Mesendoderm (in vitro differentiated cells): ENCODE results near the gene JAKMIP1.

Experiments used
- DNase-seq: peaks from one replicate; pipeline ENCODE4 v3.0.0; 2013
- H2AK5ac ChIP-seq: 2 replicates; pipeline ENCODE4 v1.6.1; 2013; ENCODE audit warnings: low read length, inconsistent platforms
- H2BK120ac ChIP-seq: 2 replicates; pipeline ENCODE4 v1.6.1; 2013; ENCODE audit warnings: low read depth, mild to moderate bottlenecking, low read length, moderate library complexity, mixed read lengths
- H2BK15ac ChIP-seq: replicated peaks from 2 replicates; pipeline ENCODE4 v1.6.1; 2013; ENCODE audit warnings: low read depth, mild to moderate bottlenecking, moderate library complexity
- H2BK5ac ChIP-seq: 2 replicates; pipeline ENCODE4 v1.6.1; 2013; ENCODE audit warnings: low read length, inconsistent platforms
- H3K18ac ChIP-seq: 2 replicates; pipeline ENCODE4 v1.6.1; 2013; ENCODE audit warnings: mild to moderate bottlenecking, low read length, mixed read lengths
- H3K23ac ChIP-seq: one replicate; pipeline ENCODE4 v1.6.1; 2013; ENCODE audit warnings: low read length
- H3K27ac ChIP-seq: 2 replicates; pipeline ENCODE4 v1.5.1; 2013; ENCODE audit warnings: low read depth, mild to moderate bottlenecking, inconsistent platforms, low read length, moderate library complexity
- H3K27me3 ChIP-seq: 2 replicates; pipeline ENCODE4 v1.6.1; 2013; ENCODE audit warnings: low read length, control low read depth, mild to moderate bottlenecking, inconsistent platforms; ENCODE audit not compliant: insufficient read depth, poor library complexity
- H3K36me3 ChIP-seq: 2 replicates; pipeline ENCODE4 v1.6.1; 2013; ENCODE audit warnings: low read length, inconsistent platforms; ENCODE audit not compliant: control insufficient read depth, insufficient read depth
- H3K4ac ChIP-seq: one replicate; pipeline ENCODE4 v1.6.1; 2013; ENCODE audit warnings: low read depth, mild to moderate bottlenecking, low read length, moderate library complexity
- H3K4me1 ChIP-seq: 2 replicates; pipeline ENCODE4 v1.6.1; 2013; ENCODE audit warnings: low read depth, low read length, inconsistent platforms; ENCODE audit not compliant: control insufficient read depth
- H3K4me2 ChIP-seq: 2 replicates; pipeline ENCODE4 v1.6.1; 2013; ENCODE audit warnings: low read length
- H3K4me3 ChIP-seq: 2 replicates; pipeline ENCODE4 v1.5.1; 2013; ENCODE audit warnings: mild to moderate bottlenecking, low read length
- H3K56ac ChIP-seq: one replicate; pipeline ENCODE4 v1.6.1; 2013; ENCODE audit warnings: low read length
- H3K79me1 ChIP-seq: 2 replicates; pipeline ENCODE4 v1.6.1; 2013; ENCODE audit warnings: low read length, inconsistent platforms
- H3K79me2 ChIP-seq: 2 replicates; pipeline ENCODE4 v1.6.1; 2013; ENCODE audit warnings: mild to moderate bottlenecking, low read length; ENCODE audit not compliant: control insufficient read depth, insufficient read depth
- H3K9ac ChIP-seq: 2 replicates; pipeline ENCODE4 v1.6.1; 2013; ENCODE audit warnings: low read length, inconsistent platforms
- H4K5ac ChIP-seq: one replicate; pipeline ENCODE4 v1.6.1; 2013; ENCODE audit warnings: low read length
- H4K8ac ChIP-seq: one replicate; pipeline ENCODE4 v1.6.1; 2013; ENCODE audit warnings: low read depth, mild to moderate bottlenecking, control low read depth, low read length, moderate library complexity
- WGBS: extraction: QIAGEN DNeasy Blood & Tissue Kit; methylation state at CpG from one replicate; pipeline ENCODE4 v1.1.7; 2013; ENCODE audit warnings: low lambda C conversion rate, missing lambda C conversion rate; ENCODE audit not compliant: insufficient coverage; ENCODE audit errors: extremely low coverage; 5-methylcytosine and 5-hydroxymethylcytosine counted together

JAKMIP1 gene

DNA sequence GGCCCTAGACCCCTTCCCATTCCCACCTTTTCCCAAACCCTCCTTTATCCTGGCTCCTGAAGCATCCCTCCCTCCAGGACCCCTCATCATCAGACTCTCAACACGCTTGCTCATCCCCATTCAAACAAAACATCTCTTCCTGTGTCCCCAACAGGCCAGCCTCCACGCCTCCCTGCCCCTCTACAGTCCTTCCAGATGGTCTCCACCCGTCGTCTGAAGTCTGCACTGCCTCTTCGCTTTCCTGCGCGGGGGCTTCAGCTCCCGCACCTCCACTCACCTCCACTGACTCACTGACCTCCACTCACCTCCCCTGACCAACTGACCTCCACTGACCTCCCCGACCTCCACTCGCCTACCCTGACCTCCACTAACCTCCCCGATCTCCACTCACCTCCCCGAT, 39.8 kb downstream of the JAKMIP1 start:
- no CpG with 5 or more reads among the region's 12 CpGs for WGBS
- H4K5ac ChIP-seq: no peak overlapping the region
- no peak overlapping the region for H4K8ac ChIP-seq
- H3K23ac ChIP-seq: no peak overlapping the region
- DNase-seq: no peak
- H2BK15ac ChIP-seq: no peak overlapping the region
- no peak overlapping the region for H2BK5ac ChIP-seq
- H3K56ac ChIP-seq: peak overlapping the region; percentile 57
- no peak overlapping the region for H3K4me3 ChIP-seq
- no peaks in the 10 kb centered on the region for H3K36me3 ChIP-seq
- no peak overlapping the region for H3K27ac ChIP-seq
- H3K4me1 ChIP-seq: no peaks in the 10 kb centered on the region
- H2AK5ac ChIP-seq: no peak overlapping the region
- no peak overlapping the region for H3K18ac ChIP-seq
- no peak overlapping the region for H3K9ac ChIP-seq
- no peaks in the 10 kb centered on the region for H3K79me1 ChIP-seq
- no peaks in the 10 kb centered on the region for H3K79me2 ChIP-seq
- H3K4me2 ChIP-seq: no peak overlapping the region
- H2BK120ac ChIP-seq: no peak overlapping the region
- H3K4ac ChIP-seq: no peak overlapping the region
- no peaks in the 10 kb centered on the region for H3K27me3 ChIP-seq

GRCh38 chr4:6157926-6158325, 42.4 kb downstream of the JAKMIP1 start:
- no peak overlapping the region for H3K4ac ChIP-seq
- no CpG with 5 or more reads among the region's 9 CpGs for WGBS
- H3K4me2 ChIP-seq: no peak overlapping the region

DNA sequence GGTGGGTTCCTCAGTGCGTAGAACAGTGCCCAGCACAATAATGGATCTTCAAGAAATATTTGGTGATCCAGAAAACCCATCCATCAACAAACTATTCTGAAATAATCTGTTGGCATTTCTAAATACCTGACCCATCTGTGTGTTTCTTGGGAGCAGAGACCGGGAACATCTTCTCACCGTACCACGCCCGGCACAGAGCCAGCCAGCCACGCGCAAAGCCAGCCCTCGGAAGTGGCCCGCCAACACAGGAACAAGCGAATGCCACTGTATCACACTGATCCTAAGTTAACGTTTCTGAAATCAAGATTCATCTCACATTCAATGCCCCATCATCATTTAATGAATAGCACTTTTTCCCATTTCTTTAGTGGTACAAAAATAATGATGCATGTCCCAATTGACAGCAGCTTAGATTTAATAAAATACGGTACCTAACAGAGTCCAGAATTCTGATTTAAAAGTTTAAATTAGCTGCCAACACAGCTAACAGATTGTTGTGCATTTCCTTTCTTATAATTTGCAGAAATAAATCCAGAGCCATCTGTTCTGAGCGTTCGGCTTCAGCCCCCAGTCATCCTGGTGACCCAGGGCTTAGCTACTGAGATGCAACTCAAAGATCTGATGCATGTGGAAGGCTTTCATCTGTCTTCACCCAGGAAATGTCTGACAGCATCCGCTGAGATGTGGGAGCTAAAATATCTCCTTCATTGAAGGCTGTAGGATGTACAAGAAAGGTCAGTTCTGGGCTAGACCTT, 44.2 kb downstream of the JAKMIP1 start:
- Histone ChIP-seq H4K5ac (no peak overlapping the region), H3K27ac (no peak overlapping the region), H3K79me1 (no peaks in the 10 kb centered on the region), H3K27me3 (no peaks in the 10 kb centered on the region), H2BK120ac (no peak overlapping the region), H3K4me2 (no peak overlapping the region), H3K23ac (peak overlapping the region; percentile 15), H3K4me1 (peaks cover 22% of the 10 kb centered on the region), H3K4me3 (no peak overlapping the region), H3K18ac (no peak overlapping the region), H2BK5ac (no peak overlapping the region), H3K79me2 (no peaks in the 10 kb centered on the region), H3K4ac (peak overlapping the region; percentile 56), H3K36me3 (no peaks in the 10 kb centered on the region), H2BK15ac (no peak overlapping the region), H2AK5ac (peak overlapping the region; percentile 79), H4K8ac (no peak overlapping the region), H3K9ac (no peak overlapping the region), H3K56ac (no peak overlapping the region)
- WGBS: no CpG with 5 or more reads among the region's 15 CpGs
- no peak for DNase-seq

More at GRCh38 chr4:6157926-6158325, 42.4 kb downstream of the JAKMIP1 start:
- H3K36me3 ChIP-seq: no peaks in the 10 kb centered on the region
- H4K5ac ChIP-seq: no peak overlapping the region
- no peak overlapping the region for H3K4me3 ChIP-seq
- H3K18ac ChIP-seq: no peak overlapping the region
- no peaks in the 10 kb centered on the region for H3K27me3 ChIP-seq
- H2BK5ac ChIP-seq: no peak overlapping the region
- H2BK120ac ChIP-seq: no peak overlapping the region
- no peak overlapping the region for H2BK15ac ChIP-seq
- H3K23ac ChIP-seq: no peak overlapping the region
- H4K8ac ChIP-seq: no peak overlapping the region
- peak overlapping the region; percentile 43 for H2AK5ac ChIP-seq
- H3K4me1 ChIP-seq: peaks cover 18% of the 10 kb centered on the region
- DNase-seq: no peak
- H3K79me2 ChIP-seq: no peaks in the 10 kb centered on the region
- H3K56ac ChIP-seq: no peak overlapping the region
- H3K27ac ChIP-seq: no peak overlapping the region
- H3K79me1 ChIP-seq: no peaks in the 10 kb centered on the region
- no peak overlapping the region for H3K9ac ChIP-seq

DNA sequence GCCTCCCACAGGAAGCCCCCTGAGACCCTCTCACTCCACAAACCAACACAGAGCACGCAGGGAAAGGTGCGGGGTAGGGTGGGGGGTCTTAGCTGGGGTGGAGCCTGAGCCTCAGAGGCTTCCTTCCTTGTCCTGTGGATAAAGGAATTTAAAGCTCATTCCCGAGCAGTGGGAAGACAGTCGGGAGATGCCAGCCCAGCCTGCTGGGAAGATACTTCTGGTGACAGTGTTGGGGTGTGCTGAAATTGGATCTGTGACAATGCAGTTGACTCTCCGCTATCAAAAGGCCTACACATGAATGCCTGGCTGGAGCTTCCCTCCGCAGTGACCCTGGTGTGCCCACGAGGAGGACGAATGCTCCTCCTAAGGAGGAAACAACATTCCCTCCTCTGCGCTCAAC, 45.5 kb downstream of the JAKMIP1 start:
- Histone ChIP-seq H2BK15ac (no peak overlapping the region), H3K56ac (peak overlapping the region; percentile 69), H2BK120ac (no peak overlapping the region), H3K18ac (no peak overlapping the region), H3K79me2 (no peaks in the 10 kb centered on the region), H2BK5ac (peak overlapping the region; percentile 88), H3K4me3 (no peak overlapping the region), H3K23ac (peak overlapping the region; percentile 74), H4K5ac (no peak overlapping the region), H3K36me3 (no peaks in the 10 kb centered on the region), H3K4me2 (no peak overlapping the region), H2AK5ac (peak overlapping the region; percentile 72), H3K27ac (peak overlapping the region; percentile 6), H3K4ac (peak overlapping the region; percentile 63), H3K27me3 (no peaks in the 10 kb centered on the region), H3K4me1 (peaks cover 22% of the 10 kb centered on the region), H4K8ac (no peak overlapping the region), H3K9ac (peak overlapping the region; percentile 28), H3K79me1 (no peaks in the 10 kb centered on the region)
- DNase-seq: peak; percentile 64
- no CpG with 5 or more reads among the region's 9 CpGs for WGBS

- Histone ChIP-seq H4K8ac (no peak overlapping the region), H3K9ac (peak overlapping the region; percentile 43), H2AK5ac (no peak overlapping the region), H3K56ac (peak overlapping the region; percentile 69), H3K79me2 (no peaks in the 10 kb centered on the region), H4K5ac (no peak overlapping the region), H3K79me1 (no peaks in the 10 kb centered on the region), H3K4ac (no peak overlapping the region), H3K4me2 (no peak overlapping the region), H2BK120ac (no peak overlapping the region), H2BK5ac (peak overlapping the region; percentile 27), H3K27me3 (no peaks in the 10 kb centered on the region), H3K4me3 (no peak overlapping the region), H3K4me1 (peaks cover 22% of the 10 kb centered on the region), H3K18ac (no peak overlapping the region), H3K36me3 (no peaks in the 10 kb centered on the region), H2BK15ac (no peak overlapping the region), H3K27ac (no peak overlapping the region), H3K23ac (no peak overlapping the region)
- peak; percentile 65 for DNase-seq
- WGBS: no CpG with 5 or more reads among the region's 7 CpGs
Observed at GRCh38 chr4:6153874-6154273, 46.5 kb downstream of the JAKMIP1 start.
